ENCODE measurements around the gene MYO15A. TPM values are rescaled to one million over a fixed set of nuclear protein-coding genes. Genes with fewer than 3 reads are reported as not detected.

MYO15A gene
- total and polyA plus RNA-seq, 2 donors (not counting 1 experiment from before 2014, with no cell fraction given): 2.5 to 3.1 TPM

- 98% methylated on average over 4 of the region's 5 CpGs for WGBS (ENCODE audit: insufficient coverage)
- no peak overlapping the region for H2AFZ ChIP-seq (ENCODE audit: insufficient read depth, low read depth, low read length, poor library complexity, severe bottlenecking)
- POLR2A ChIA-PET: no interaction called here
These were observed 51.7 kb downstream of the MYO15A start for GRCh38 chr17:18160128-18160856.

More at GRCh38 chr17:18160128-18160856, 51.7 kb downstream of the MYO15A start:
- Histone ChIP-seq H3K4me3 (ENCODE audit: control extremely low read depth in 1 of 5, extremely low read depth in 1 of 5, insufficient read depth in 1 of 5, low read depth in 2 of 5, low read length in 4 of 5) (no peak overlapping the region), H4K20me1 (ENCODE audit: control insufficient read depth, insufficient read depth, low read length, poor library complexity, severe bottlenecking) (no peaks in the 10 kb centered on the region), H3K4me2 (replicated peaks; ENCODE audit: low read depth, low read length, poor library complexity, severe bottlenecking) (no peak overlapping the region), H3K9me3 (ENCODE audit: control extremely low read depth in 1 of 3, control insufficient read depth in 2 of 3, insufficient read depth in 1 of 3, low read length in 2 of 3) (peaks cover 0 to 3% (median 0%) of the 10 kb centered on the region in 3 donors), H3K27ac (ENCODE audit: low read length in 2 of 2) (no peak overlapping the region), H3K9ac (ENCODE audit: low read length) (no peak overlapping the region), H3K27me3 (replicated peaks in 1 of 4; ENCODE audit: control extremely low read depth in 1 of 4, control insufficient read depth in 3 of 4, insufficient read depth in 4 of 4, low read length in 3 of 4) (no peaks in the 10 kb centered on the region), H3K4me1 (ENCODE audit: control insufficient read depth in 2 of 2, insufficient read depth in 2 of 2, low read length in 2 of 2) (peaks cover 12 to 18% of the 10 kb centered on the region in 2 donors), H3K36me3 (replicated peaks in 1 of 2; ENCODE audit: control extremely low read depth in 1 of 2, control insufficient read depth in 1 of 2, extremely low read depth in 1 of 2, insufficient read depth in 2 of 2, low read length in 1 of 2) (no peaks in the 10 kb centered on the region), H3K79me2 (ENCODE audit: control insufficient read depth, insufficient read depth, low read length) (no peaks in the 10 kb centered on the region)
- Mint-ChIP-seq H3K27ac (no peak overlapping the region), H3K9me3 (ENCODE audit: insufficient read depth) (no peaks in the 10 kb centered on the region), H3K4me1 (peaks cover 15% of the 10 kb centered on the region), H3K27me3 (no peaks in the 10 kb centered on the region), H3K4me3 (peak overlapping the region; percentile 38)
- CTCF ChIA-PET: interaction anchor here (0.5 to 1.1 kb wide), 2 partner anchors 18 to 23 kb away, joined by 3 read pairs; no protein-coding TSS in a partner anchor
- intact Hi-C loops (cut with micrococcal nuclease): no loop called here
- TF ChIP-seq EZH2 (IDR thresholded peaks at IDR 0.05; ENCODE audit: borderline replicate concordance, insufficient read depth, low read depth, low read length, poor library complexity, severe bottlenecking) (no peak), CTCF (IDR thresholded peaks at IDR 0.05) (no peak)
- no peak for ATAC-seq (ENCODE audit: low read depth)
- no peak for DNase-seq

All from B cell (primary cell).